EH (cell line): ENCODE results near the gene TINAGL1.

ENCODE experiments used
- DNase-seq: peaks from one replicate; pipeline ENCODE4 v3.0.0-alpha.2; 2015; ENCODE audit warnings: low read depth

Gene TINAGL1

GRCh38 chr1:31607360-31607759 lies 31.0 kb downstream of the TINAGL1 start:
- DNase-seq = no peak

- DNase-seq = peak; percentile 16
Measured at GRCh38 chr1:31609514-31610118, 33.3 kb downstream of the TINAGL1 start.

- no peak for DNase-seq
Measured at GRCh38 chr1:31614414-31615005, 38.2 kb downstream of the TINAGL1 start.

GRCh38 chr1:31615414-31615813 lies 39.1 kb downstream of the TINAGL1 start:
- DNase-seq = no peak

- DNase-seq = no peak
Measured at GRCh38 chr1:31615939-31616338, 39.6 kb downstream of the TINAGL1 start.

GRCh38 chr1:31617218-31617915 lies 41.1 kb downstream of the TINAGL1 start, which contains the start of gene HCRTR1:
TSS of gene HCRTR1 (plus strand) at chr1:31617689. CDS start at chr1:31619193, 1,504 bp downstream.
- no peak for DNase-seq

- peak; percentile 42 for DNase-seq
Measured at GRCh38 chr1:31617916-31618746, 41.8 kb downstream of the TINAGL1 start.

- no peak for DNase-seq
Measured at GRCh38 chr1:31618916-31619846, 42.9 kb downstream of the TINAGL1 start.

GRCh38 chr1:31620631-31621497 lies 44.5 kb downstream of the TINAGL1 start:
- no peak for DNase-seq

- no peak for DNase-seq
Measured at GRCh38 chr1:31621498-31621820, 45.1 kb downstream of the TINAGL1 start.

GRCh38 chr1:31621847-31622730 lies 45.8 kb downstream of the TINAGL1 start:
- DNase-seq = no peak

- DNase-seq = no peak
Measured at GRCh38 chr1:31623365-31623764, 47.0 kb downstream of the TINAGL1 start.

GRCh38 chr1:31624309-31624708 lies 48.0 kb downstream of the TINAGL1 start:
- DNase-seq = no peak

- DNase-seq = no peak
Measured at GRCh38 chr1:31624731-31625514, 48.6 kb downstream of the TINAGL1 start.

GRCh38 chr1:31625561-31626222 lies 49.4 kb downstream of the TINAGL1 start:
- peak; percentile 69 for DNase-seq

- peak; percentile 68 for DNase-seq
Measured at GRCh38 chr1:31626223-31627207, 50.2 kb downstream of the TINAGL1 start.
